K562 (cell line): ENCODE results near the gene TSPOAP1. TPM values are rescaled to one million over a fixed set of nuclear protein-coding genes. Genes with fewer than 3 reads are reported as not detected.
A peak's percentile ranks its signal among the peaks of the same experiment; 100 is the strongest.

Experiments used
- ATAC-seq: fragments of 200-7000 bp; cut with Tn5 transposase; 3 replicates; pipeline ENCODE4 v1.9.1; 2020; ENCODE audit warnings: moderate library complexity
- BruUV-seq: library from RNA; stranded (reverse); fragments of 400-500 nt; replicated peaks from 2 replicates; lab custom pipeline; 2021; lab: Mats Ljungman, UMichigan
- CTCF ChIA-PET: fragments of 300-600 bp; formaldehyde crosslinking; extraction: SDS; loops from one replicate; lab custom pipeline; 2021; ENCODE audit warnings: low intra/inter-chr PET ratio; lab: Yijun Ruan, JAX
- POLR2A ChIA-PET: fragments of 300-600, 350-650 bp; sonication (Branson Sonifier 250); formaldehyde crosslinking; extraction: SDS; loops from one replicate; lab custom pipeline; 2021; ENCODE audit warnings: antibody characterized with exemption, inconsistent platforms; lab: Yijun Ruan, JAX
- DNase-seq, 4 experiments: peaks; one replicate each; pipeline versions ENCODE4 v3.0.0 to v3.0.0-alpha.2; 2011 to 2018; ENCODE audit warnings: low spot score in 3 of 4, mixed read lengths in 3 of 4; ENCODE audit errors: extremely low read depth in 1 of 4
- FAIRE-seq: peaks from 2 replicates; lab custom pipeline; 2011; peaks lifted over from hg19 to GRCh38; lab: Jason Lieb, UNC
- H2AFZ ChIP-seq: 2 replicates; pipeline ENCODE4 v1.6.0; 2011; ENCODE audit warnings: low read depth, low read length, control low read depth, inconsistent platforms
- H3K27ac ChIP-seq: fragments of 200-600 bp; 3 replicates; pipeline ENCODE4 v1.8.0; 2011; ENCODE audit warnings: low read depth, mild to moderate bottlenecking, control low read depth, inconsistent platforms, low read length, moderate library complexity, mixed read lengths; ENCODE audit errors: extremely low read depth
- H3K27me3 ChIP-seq, 2 experiments: fragments of 300-600 bp in 1 of 2; 2 replicates in 1 of 2; 3 replicates in 1 of 2; pipeline versions ENCODE4 v1.6.0 to v1.8.0; 2011; ENCODE audit warnings: inconsistent platforms in 2 of 2, low read length in 2 of 2, mild to moderate bottlenecking in 1 of 2, mixed read lengths in 1 of 2, moderate library complexity in 1 of 2; ENCODE audit not compliant: control insufficient read depth in 2 of 2, insufficient read depth in 2 of 2
- H3K36me3 ChIP-seq: fragments of 300-600 bp; 3 replicates; pipeline ENCODE4 v1.8.0; 2011; ENCODE audit warnings: mild to moderate bottlenecking, low read length, inconsistent platforms; ENCODE audit not compliant: control insufficient read depth, insufficient read depth
- H3K4me1 ChIP-seq, 2 experiments: fragments of 200-600 bp in 1 of 2; replicated peaks in 1 of 2; 2 replicates in 1 of 2; 3 replicates in 1 of 2; pipeline versions ENCODE4 v1.5.1 to v1.8.0; 2011; ENCODE audit warnings: inconsistent platforms in 2 of 2, low read length in 2 of 2, mild to moderate bottlenecking in 1 of 2, mixed read lengths in 1 of 2, moderate library complexity in 1 of 2; ENCODE audit not compliant: control insufficient read depth in 2 of 2, insufficient read depth in 2 of 2
- H3K4me2 ChIP-seq: 2 replicates; pipeline ENCODE4 v1.6.1; 2011; ENCODE audit warnings: low read length, control low read depth, inconsistent platforms, mixed read lengths; ENCODE audit not compliant: insufficient read depth
- H3K4me3 ChIP-seq: fragments of 200-600 bp; sonication (generic), shearing (Covaris generic); 2 replicates; pipeline ENCODE4 v1.5.1; 2016; ENCODE audit warnings: control low read depth, inconsistent platforms
- H3K79me2 ChIP-seq: fragments of 200-600 bp; 3 replicates; pipeline ENCODE4 v1.8.0; 2011; ENCODE audit warnings: low read length, inconsistent platforms; ENCODE audit not compliant: control insufficient read depth, insufficient read depth
- H3K9ac ChIP-seq, 2 experiments: 2 replicates each; pipeline versions ENCODE4 v1.6.0 to v1.6.1; 2011; ENCODE audit warnings: low read depth in 2 of 2, low read length in 2 of 2, control low read depth in 1 of 2, inconsistent platforms in 1 of 2, mild to moderate bottlenecking in 1 of 2, mixed read lengths in 1 of 2; ENCODE audit not compliant: insufficient read depth in 1 of 2
- H3K9me1 ChIP-seq: one replicate; pipeline ENCODE4 v1.6.0; 2011; ENCODE audit warnings: inconsistent platforms, mild to moderate bottlenecking, low read length, moderate library complexity; ENCODE audit not compliant: control insufficient read depth, insufficient read depth
- H3K9me3 ChIP-seq: replicated peaks from 2 replicates; pipeline ENCODE4 v1.5.1; 2011; ENCODE audit warnings: low read depth, low read length, inconsistent platforms; ENCODE audit not compliant: control insufficient read depth, insufficient read depth
- H4K20me1 ChIP-seq: replicated peaks from 2 replicates; pipeline ENCODE4 v1.6.1; 2011; ENCODE audit warnings: low read length, inconsistent platforms, mixed read lengths; ENCODE audit not compliant: control insufficient read depth, insufficient read depth
- CHD1 ChIP-seq: fragments of 200-600 bp; sonication (generic); IDR thresholded peaks from one replicate; pipeline ENCODE4 v1.6.1; 2012; ENCODE audit warnings: mild to moderate bottlenecking, moderate library complexity, low read length, inconsistent platforms
- CREM ChIP-seq: IDR thresholded peaks from 2 replicates; pipeline ENCODE4 v1.6.1; 2014; ENCODE audit warnings: antibody characterized with exemption, low read depth
- E2F6 ChIP-seq, 2 experiments: IDR thresholded peaks; 2 replicates each; pipeline ENCODE4 v1.6.1; 2011; ENCODE audit warnings: borderline replicate concordance in 1 of 2, control low read depth in 1 of 2, low read depth in 1 of 2, low read length in 1 of 2, mild to moderate bottlenecking in 1 of 2, mixed read lengths in 1 of 2, moderate library complexity in 1 of 2; ENCODE audit not compliant: insufficient read depth in 1 of 2, insufficient read length in 1 of 2, poor library complexity in 1 of 2, severe bottlenecking in 1 of 2; ENCODE audit errors: extremely low read depth in 1 of 2
- EGR1 ChIP-seq: fragments of 450-650 bp; conservative IDR thresholded peaks from 2 replicates; pipeline ENCODE4 v1.6.1; 2017; ENCODE audit warnings: mild to moderate bottlenecking
- ELF4 ChIP-seq: fragments of 450-650 bp; formaldehyde crosslinking; IDR thresholded peaks from 2 replicates; pipeline ENCODE4 v1.4.0; 2022; ENCODE audit warnings: missing genetic modification characterization
- ETV1 ChIP-seq: fragments of 450-650 bp; conservative IDR thresholded peaks from 2 replicates; pipeline ENCODE4 v1.6.1; 2016; ENCODE audit warnings: missing genetic modification characterization, control low read depth, low read depth, missing compliant biosample characterization
- GATAD2A ChIP-seq: fragments of 450-650 bp; IDR thresholded peaks from 2 replicates; pipeline ENCODE4 v1.6.1; 2017
- PTRF ChIP-seq: fragments of 450-650 bp; IDR thresholded peaks from 2 replicates; pipeline ENCODE4 v1.6.1; 2016; ENCODE audit warnings: mild to moderate bottlenecking, missing genetic modification characterization, missing compliant biosample characterization
- THRAP3 ChIP-seq: fragments of 450-650 bp; IDR thresholded peaks from 2 replicates; pipeline ENCODE4 v1.6.1; 2016; ENCODE audit warnings: mild to moderate bottlenecking, inconsistent platforms, borderline replicate concordance
- ZNF263 ChIP-seq: sonication (generic); formaldehyde crosslinking; IDR thresholded peaks from 2 replicates; pipeline ENCODE4 v1.8.0; 2022; ENCODE audit warnings: mild to moderate bottlenecking, missing genetic modification reagents, borderline replicate concordance
- ZNF707 ChIP-seq: fragments of 250-450 bp; sonication (Bioruptor Pico); conservative IDR thresholded peaks from 2 replicates; pipeline ENCODE4 v1.8.0; 2022; ENCODE audit warnings: inconsistent platforms, mild to moderate bottlenecking, moderate library complexity
- ZNF740 ChIP-seq, 3 experiments: fragments of 200-800 bp in 1 of 3; sonication (Bioruptor generic) in 1 of 3; sonication (generic) in 1 of 3; formaldehyde crosslinking in 1 of 3; IDR thresholded peaks; 2 replicates each; pipeline versions ENCODE4 v1.6.1 to v1.8.0; 2016 to 2022; ENCODE audit warnings: mild to moderate bottlenecking in 2 of 3, missing compliant biosample characterization in 2 of 3, missing genetic modification characterization in 2 of 3, missing genetic modification reagents in 1 of 3
- ZSCAN29 ChIP-seq: fragments of 450-650 bp; IDR thresholded peaks from 2 replicates; pipeline ENCODE4 v1.6.1; 2017
- WGBS: fragments of 100-300 bp; shearing (Covaris generic); methylation state at CpG from one replicate; pipeline ENCODE4 v1.1.6; 2016; ENCODE audit warnings: low coverage, mixed read lengths; ENCODE audit not compliant: insufficient coverage; ENCODE audit errors: missing lambda C conversion rate; 5-methylcytosine and 5-hydroxymethylcytosine counted together
- in situ Hi-C: fragments of 300-500 bp; cut with MboI; formaldehyde crosslinking; loops from 4 replicates; pipeline ENCODE4 v1.15.0; 2018; ENCODE audit warnings: inconsistent platforms, mixed read lengths
- intact Hi-C: fragments of 100-400 bp; cut with micrococcal nuclease; formaldehyde crosslinking; loops from 2 replicates; pipeline ENCODE4 v1.14.2; 2022
- polyA plus RNA-seq, 8 experiments: library from polyadenylated mRNA; depleted of rRNA in 4 of 8; stranded (reverse) in 5 of 8; unstranded in 3 of 8; fragments of >200 nt; fragmentation: Nextera tagmentation in 2 of 8; fragmentation: Illumina TruSeq in 1 of 8; extraction: Ambion mirVana in 2 of 8; extraction: Trizol in 1 of 8; gene quantifications; 2 replicates each; pipeline versions ENCODE4 v1.2.1 to v1.2.3, GENCODE V29; 2011 to 2014; ENCODE audit warnings: inconsistent platforms in 1 of 8, missing spikeins in 1 of 8
- total RNA-seq, 7 experiments: library from RNA; depleted of rRNA in 6 of 7; stranded (reverse); fragments of >200 nt in 6 of 7; fragmentation: Illumina TruSeq in 2 of 7; extraction: Trizol in 2 of 7; gene quantifications; 2 replicates each; pipeline versions ENCODE4 v1.2.1 to v1.2.3, GENCODE V29; 2011 to 2021; ENCODE audit warnings: low replicate concordance in 1 of 7

TSPOAP1 gene
- total and polyA plus RNA-seq, 9 of the 15 experiments (the other 6 are each of a cell fraction or from before 2014, with no cell fraction given) = 0.87 to 3.9 (median 1.8) TPM; not detected in 2

- H4K20me1 ChIP-seq = peaks cover 38% of the 10 kb centered on the region
- peaks cover 55 to 67% of the 10 kb centered on the region in 2 experiments for H3K4me1 ChIP-seq
- H3K9me3 ChIP-seq = no peaks in the 10 kb centered on the region
- H2AFZ ChIP-seq = peak overlapping the region; percentile 72
- intact Hi-C loops (loop anchor here (10.0 kb wide), 1 partner anchor 302 kb away; no protein-coding TSS in a partner anchor), in situ Hi-C loops (no loop called here)
- peaks cover 3% of the 10 kb centered on the region for H3K9me1 ChIP-seq
- H3K27ac ChIP-seq = peak overlapping the region; percentile 99
- H3K36me3 ChIP-seq = peaks cover 28% of the 10 kb centered on the region
- BruUV-seq = TSS peak; percentile 68
- H3K9ac ChIP-seq = peak overlapping the region; percentile 96 to 100
- ATAC-seq = no peak
- CTCF ChIA-PET = no interaction called here
- no peak for DNase-seq
- WGBS = 2% methylated on average over 19 of the region's 21 CpGs
- H3K27me3 ChIP-seq = no peaks in the 10 kb centered on the region
- H3K4me3 ChIP-seq = peak overlapping the region; percentile 91
- FAIRE-seq = no peak
- peaks cover 98% of the 10 kb centered on the region for H3K79me2 ChIP-seq
- H3K4me2 ChIP-seq = peak overlapping the region; percentile 90
- POLR2A ChIA-PET = interaction anchor here (0.6 to 4.8 kb wide), 50 partner anchors 7 to 1286 kb away, joined by 3 to 79 read pairs (median 5); partner anchors contain the start of genes RNF43 and SUPT4H1
- TF ChIP-seq ZSCAN29 = no peak
- TF ChIP-seq ZNF740 (CRISPR knock-in tag; IDR thresholded peaks at IDR 0.05) = 0 out of 2 replicates have a peak, but pooled peaks have one; percentile 2
- TF ChIP-seq ZNF740 (tag; IDR thresholded peaks at IDR 0.05) = no peak
- TF ChIP-seq CHD1 = no peak
- peak; percentile 82; the same call in 1 of the 2 replicates for TF ChIP-seq ZNF263 (CRISPR knock-in tag)
- TF ChIP-seq E2F6 (IDR thresholded peaks at IDR 0.05; ENCODE audit: borderline replicate concordance in 1 of 2, extremely low read depth in 1 of 2, insufficient read depth in 1 of 2, insufficient read length in 1 of 2, low read depth in 1 of 2, low read length in 1 of 2, poor library complexity in 1 of 2, severe bottlenecking in 1 of 2) = peak in 1 of 2 experiments; percentile 40
- no peak for TF ChIP-seq THRAP3
- peak; percentile 19; the same call in 1 of the 2 replicates for TF ChIP-seq CREM
- TF ChIP-seq ZNF707 = no peak
- peak; percentile 63 for TF ChIP-seq EGR1
- TF ChIP-seq ELF4 = 0 out of 2 replicates have a peak, but pooled peaks have one; percentile 14
- peak; percentile 45; the same call in 1 of the 2 replicates for TF ChIP-seq GATAD2A
- TF ChIP-seq PTRF (tag) = 0 out of 2 replicates have a peak, but pooled peaks have one; percentile 16
- 0 out of 2 replicates have a peak, but pooled peaks have one; percentile 34 for TF ChIP-seq ETV1 (tag)
Observed at GRCh38 chr17:58332778-58333735, 4.5 kb upstream of the TSPOAP1 start.
